Ovary (tissue), 3 donors: Measurements from ENCODE around the gene GABRB2.

Experiments
- POLR2A ChIP-seq: fragments of 450-650 bp; IDR thresholded peaks from one replicate; pipeline ENCODE4 v1.6.1; 2017; ENCODE audit warnings: antibody characterized with exemption, mild to moderate bottlenecking, moderate library complexity
- TF ChIP-seq, protein P1 (sequence below), 3 donors: fragments of 450-650 bp in 2 of 3; fragments of 200-600 bp in 1 of 3; IDR thresholded peaks; one replicate each; pipeline versions ENCODE4 v1.5.1 to v1.8.0; 2016 to 2022; ENCODE audit warnings: antibody characterized with exemption in 3 of 3, mild to moderate bottlenecking in 1 of 3
- donor health status: DM: no; HTN: no; CAD: no.

DNA sequence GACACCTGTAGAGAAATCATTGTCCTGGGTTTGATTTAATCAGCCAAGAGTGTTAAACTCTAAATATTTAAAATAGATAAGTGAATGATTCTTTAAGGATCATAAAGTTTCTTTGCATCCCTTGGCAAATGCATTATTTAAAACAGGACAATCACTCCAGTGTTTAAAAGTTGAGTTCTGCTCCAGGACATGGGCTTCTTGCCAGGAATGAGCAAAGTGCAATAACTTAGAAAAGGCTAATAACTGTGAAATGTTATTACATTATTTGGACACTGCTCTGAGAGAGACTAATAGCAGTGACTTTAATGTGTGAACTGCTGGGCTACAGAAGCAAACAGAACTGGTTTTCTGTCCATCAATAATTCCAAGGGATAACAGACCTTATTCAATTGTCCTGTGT lies 283.3 kb downstream of the GABRB2 start:
- TF ChIP-seq, protein P1, sequence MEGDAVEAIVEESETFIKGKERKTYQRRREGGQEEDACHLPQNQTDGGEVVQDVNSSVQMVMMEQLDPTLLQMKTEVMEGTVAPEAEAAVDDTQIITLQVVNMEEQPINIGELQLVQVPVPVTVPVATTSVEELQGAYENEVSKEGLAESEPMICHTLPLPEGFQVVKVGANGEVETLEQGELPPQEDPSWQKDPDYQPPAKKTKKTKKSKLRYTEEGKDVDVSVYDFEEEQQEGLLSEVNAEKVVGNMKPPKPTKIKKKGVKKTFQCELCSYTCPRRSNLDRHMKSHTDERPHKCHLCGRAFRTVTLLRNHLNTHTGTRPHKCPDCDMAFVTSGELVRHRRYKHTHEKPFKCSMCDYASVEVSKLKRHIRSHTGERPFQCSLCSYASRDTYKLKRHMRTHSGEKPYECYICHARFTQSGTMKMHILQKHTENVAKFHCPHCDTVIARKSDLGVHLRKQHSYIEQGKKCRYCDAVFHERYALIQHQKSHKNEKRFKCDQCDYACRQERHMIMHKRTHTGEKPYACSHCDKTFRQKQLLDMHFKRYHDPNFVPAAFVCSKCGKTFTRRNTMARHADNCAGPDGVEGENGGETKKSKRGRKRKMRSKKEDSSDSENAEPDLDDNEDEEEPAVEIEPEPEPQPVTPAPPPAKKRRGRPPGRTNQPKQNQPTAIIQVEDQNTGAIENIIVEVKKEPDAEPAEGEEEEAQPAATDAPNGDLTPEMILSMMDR (IDR thresholded peaks at IDR 0.05): no peak
- no peak for TF ChIP-seq POLR2A
